H54 (cell line): ENCODE data around the gene ATXN7L1.
A peak's percentile ranks its signal among the peaks of the same experiment; 100 is the strongest.

Experiments
- DNase-seq: peaks from one replicate; pipeline ENCODE4 v3.0.0; 2011; ENCODE audit warnings: low spot score, mixed read lengths; ENCODE audit not compliant: insufficient read length
- FAIRE-seq: peaks from 3 replicates; lab custom pipeline; 2011; peaks lifted over from hg19 to GRCh38; lab: Jason Lieb, UNC
- POLR2A ChIP-seq: IDR thresholded peaks from 2 replicates; pipeline ENCODE4 v1.6.1; 2011; ENCODE audit warnings: low read depth, mild to moderate bottlenecking, low read length

ATXN7L1 gene

GRCh38 chr7:105596866-105597265 is 279.5 kb downstream of the ATXN7L1 start:
- no peak for TF ChIP-seq POLR2A
- DNase-seq (no peak), FAIRE-seq (no peak)

GRCh38 chr7:105594034-105594433 is 282.4 kb downstream of the ATXN7L1 start:
- no peak for FAIRE-seq
- TF ChIP-seq POLR2A = no peak
- DNase-seq = no peak

- no peak for TF ChIP-seq POLR2A
- DNase-seq = no peak
- no peak for FAIRE-seq
Measured at GRCh38 chr7:105591522-105591921, 284.9 kb downstream of the ATXN7L1 start.

GRCh38 chr7:105590793-105591192 is 285.6 kb downstream of the ATXN7L1 start:
- DNase-seq (no peak), FAIRE-seq (no peak)
- no peak for TF ChIP-seq POLR2A

GRCh38 chr7:105589356-105590077 is 286.9 kb downstream of the ATXN7L1 start:
- no peak for TF ChIP-seq POLR2A
- DNase-seq = peak; percentile 79
- peak; percentile 85 for FAIRE-seq

GRCh38 chr7:105587909-105588635 is 288.3 kb downstream of the ATXN7L1 start:
- no peak for TF ChIP-seq POLR2A
- FAIRE-seq (no peak), DNase-seq (no peak)

- FAIRE-seq (no peak), DNase-seq (no peak)
- TF ChIP-seq POLR2A = no peak
Measured at GRCh38 chr7:105585850-105586500, 290.4 kb downstream of the ATXN7L1 start.

GRCh38 chr7:105584165-105584564 is 292.2 kb downstream of the ATXN7L1 start:
- DNase-seq = no peak
- no peak for TF ChIP-seq POLR2A
- no peak for FAIRE-seq

GRCh38 chr7:105583061-105583460 is 293.3 kb downstream of the ATXN7L1 start:
- no peak for DNase-seq
- TF ChIP-seq POLR2A = no peak
- no peak for FAIRE-seq

- DNase-seq (no peak), FAIRE-seq (no peak)
- TF ChIP-seq POLR2A = no peak
Measured at GRCh38 chr7:105581066-105581811, 295.2 kb downstream of the ATXN7L1 start, which contains the start of gene EFCAB10. Gene EFCAB10 (minus strand): TSS chr7:105581493. CDS start chr7:105581463, 30 bp downstream.

GRCh38 chr7:105580022-105580740 is 296.2 kb downstream of the ATXN7L1 start:
- no peak for TF ChIP-seq POLR2A
- DNase-seq = no peak
- FAIRE-seq = no peak

- DNase-seq (no peak), FAIRE-seq (no peak)
- no peak for TF ChIP-seq POLR2A
Measured at GRCh38 chr7:105578496-105578895, 297.9 kb downstream of the ATXN7L1 start.

GRCh38 chr7:105577251-105577650 is 299.1 kb downstream of the ATXN7L1 start:
- no peak for FAIRE-seq
- no peak for TF ChIP-seq POLR2A

GRCh38 chr7:105571891-105572290 is 304.5 kb downstream of the ATXN7L1 start:
- DNase-seq = no peak
- FAIRE-seq = no peak
- TF ChIP-seq POLR2A = no peak

More at GRCh38 chr7:105577251-105577650, 299.1 kb downstream of the ATXN7L1 start:
- no peak for DNase-seq
